DMS79 (cell line): Measurements from ENCODE around the gene GBX2.
A peak's percentile ranks its signal among the peaks of the same experiment; 100 is the strongest.
"Not testable (repeated sequence)": the region's sequence is repeated elsewhere in the genome, so short reads cannot be mapped to it uniquely, and the experiment has no call there.

ENCODE experiments used
- DNase-seq: peaks from one replicate; lab custom pipeline; 2025; lab: John Stamatoyannopoulos, UW

GBX2 gene

GRCh38 chr2:236156095-236156859 is 11.9 kb downstream of the GBX2 start:
- no peak for DNase-seq

GRCh38 chr2:236155406-236155805 is 12.8 kb downstream of the GBX2 start:
- DNase-seq: no peak

GRCh38 chr2:236146436-236146835 is 21.8 kb downstream of the GBX2 start:
- DNase-seq: no peak

- DNase-seq: no peak
Measured at GRCh38 chr2:236143811-236144210, 24.4 kb downstream of the GBX2 start.

GRCh38 chr2:236141616-236142015 is 26.6 kb downstream of the GBX2 start:
- not testable (repeated sequence) for DNase-seq

GRCh38 chr2:236137066-236137465 is 31.1 kb downstream of the GBX2 start:
- DNase-seq: no peak

GRCh38 chr2:236136538-236136937 is 31.6 kb downstream of the GBX2 start:
- no peak for DNase-seq

GRCh38 chr2:236133410-236134012 is 34.7 kb downstream of the GBX2 start:
- no peak for DNase-seq

- no peak for DNase-seq
Measured at GRCh38 chr2:236131073-236131692, 37.0 kb downstream of the GBX2 start.

- DNase-seq: no peak
Measured at GRCh38 chr2:236130349-236130998, 37.7 kb downstream of the GBX2 start.

- DNase-seq: no peak
Measured at GRCh38 chr2:236129935-236130334, 38.3 kb downstream of the GBX2 start.

GRCh38 chr2:236128321-236128720 is 39.9 kb downstream of the GBX2 start:
- no peak for DNase-seq

GRCh38 chr2:236127010-236127409 is 41.2 kb downstream of the GBX2 start:
- no peak for DNase-seq

- DNase-seq: no peak
Measured at GRCh38 chr2:236125541-236125940, 42.6 kb downstream of the GBX2 start.

GRCh38 chr2:236124182-236124893 is 43.8 kb downstream of the GBX2 start:
- DNase-seq: no peak

- DNase-seq: no peak
Measured at GRCh38 chr2:236123716-236124115, 44.5 kb downstream of the GBX2 start.

- no peak for DNase-seq
Measured at GRCh38 chr2:236122236-236122635, 46.0 kb downstream of the GBX2 start.

- DNase-seq: no peak
Measured at GRCh38 chr2:236121546-236121945, 46.6 kb downstream of the GBX2 start.

GRCh38 chr2:236120829-236121228 is 47.4 kb downstream of the GBX2 start:
- DNase-seq: no peak

GRCh38 chr2:236120141-236120601 is 48.0 kb downstream of the GBX2 start:
- peak; percentile 83 for DNase-seq

GRCh38 chr2:236119476-236119875 is 48.7 kb downstream of the GBX2 start:
- DNase-seq: no peak

- DNase-seq: no peak
Measured at GRCh38 chr2:236119003-236119402, 49.2 kb downstream of the GBX2 start.
